HG03280 (cell line): ENCODE results near the gene LAMB3.

Source experiments
- ATAC-seq: cut with Tn5 transposase; IDR thresholded peaks from one replicate; pipeline ENCODE4 v1.9.1; 2021; ENCODE audit warnings: mild to moderate bottlenecking, moderate library complexity; ENCODE audit not compliant: unreplicated experiment

LAMB3 gene

DNA sequence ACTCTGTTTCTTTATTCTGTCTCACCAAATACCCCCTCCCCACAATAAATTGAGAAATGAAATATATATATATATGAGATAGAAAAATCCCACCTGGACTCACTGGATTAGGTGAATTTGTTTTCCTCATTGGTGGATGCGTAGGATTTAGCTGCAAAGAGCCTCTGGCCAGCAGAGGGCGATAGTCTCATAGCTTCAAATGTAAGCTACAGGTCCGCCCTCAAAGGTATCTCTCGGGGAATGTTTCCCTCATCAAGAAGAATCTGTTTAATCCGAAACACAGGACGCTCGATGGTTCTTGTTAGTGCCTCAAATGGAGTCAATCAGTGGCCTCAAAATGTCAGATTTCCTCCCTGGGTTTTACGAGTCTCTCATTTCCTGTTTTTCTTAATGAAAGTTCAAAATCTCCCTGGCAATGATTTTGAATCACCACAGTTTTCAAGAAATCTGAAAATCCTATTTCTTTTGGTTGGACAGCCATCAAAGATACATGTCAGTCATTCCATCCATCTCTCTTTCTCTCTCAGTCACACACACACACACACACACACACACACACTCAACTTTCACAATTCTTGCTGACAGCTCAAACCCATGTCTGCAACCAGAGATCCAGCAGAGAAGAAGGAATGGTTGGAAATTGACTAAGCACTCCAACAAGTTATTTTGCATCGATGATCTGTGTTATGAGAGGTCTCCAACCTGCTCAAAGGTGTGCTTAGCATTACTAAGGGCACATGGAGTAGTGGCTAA, 82.6 kb downstream of the LAMB3 start:
- ATAC-seq, result no peak

DNA sequence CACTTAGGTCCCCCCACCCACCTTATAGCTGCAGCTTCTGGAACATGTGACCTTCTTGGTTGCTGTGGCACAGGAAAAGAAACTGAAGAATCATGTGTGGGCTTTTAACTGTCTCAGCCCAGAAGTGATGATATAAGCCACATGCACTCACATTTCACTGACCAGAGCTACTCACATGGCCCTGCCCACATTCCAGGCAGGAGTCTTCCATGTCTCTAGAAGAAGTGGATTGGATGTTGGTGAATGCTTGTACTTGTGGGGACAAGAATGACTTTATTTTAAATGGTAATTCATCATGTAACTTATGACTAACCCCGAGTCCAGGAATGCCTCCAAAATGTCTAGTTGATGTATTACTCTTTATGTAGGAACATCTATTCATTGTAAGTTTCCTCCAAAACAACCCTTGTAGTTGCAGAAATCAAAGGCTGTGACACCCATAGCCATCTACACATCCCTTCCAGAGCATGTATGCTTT, 84.5 kb downstream of the LAMB3 start:
- no peak for ATAC-seq

- peak; percentile 85 for ATAC-seq
Measured at GRCh38 chr1:209565759-209566678, 86.2 kb downstream of the LAMB3 start.
